B cell (primary cell): ENCODE measurements around the gene MYCBP2.

Experiments
- EZH2 ChIP-seq: IDR thresholded peaks from 2 replicates; pipeline ENCODE4 v1.6.1; 2012; ENCODE audit warnings: borderline replicate concordance, low read depth, mild to moderate bottlenecking, moderate library complexity, low read length; ENCODE audit not compliant: insufficient read depth, poor library complexity, severe bottlenecking
- TF ChIP-seq, protein P1 (sequence below): fragments of 200-600 bp; IDR thresholded peaks from one replicate; pipeline ENCODE4 v1.8.0; 2022; ENCODE audit warnings: antibody characterized with exemption, mild to moderate bottlenecking

DNA sequence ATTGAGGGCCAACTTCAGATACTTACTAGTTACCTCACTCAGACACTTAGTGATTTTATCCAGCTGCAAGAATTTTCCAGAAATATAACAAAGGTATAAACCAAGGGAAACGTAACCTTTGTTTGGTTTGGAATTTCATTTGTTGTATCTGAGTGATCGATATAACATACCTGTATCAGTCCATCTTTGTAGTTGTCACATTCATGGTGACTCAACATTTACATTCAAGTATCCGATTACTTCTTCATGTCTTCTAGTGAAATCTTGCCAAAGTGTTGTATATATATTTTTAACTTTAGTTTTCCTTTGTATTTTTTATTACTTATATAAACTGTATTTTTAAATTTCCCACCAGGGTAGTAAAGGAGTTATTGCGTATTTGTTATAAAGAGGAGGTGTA, 16.9 kb upstream of the MYCBP2 start:
- TF ChIP-seq, protein P1, sequence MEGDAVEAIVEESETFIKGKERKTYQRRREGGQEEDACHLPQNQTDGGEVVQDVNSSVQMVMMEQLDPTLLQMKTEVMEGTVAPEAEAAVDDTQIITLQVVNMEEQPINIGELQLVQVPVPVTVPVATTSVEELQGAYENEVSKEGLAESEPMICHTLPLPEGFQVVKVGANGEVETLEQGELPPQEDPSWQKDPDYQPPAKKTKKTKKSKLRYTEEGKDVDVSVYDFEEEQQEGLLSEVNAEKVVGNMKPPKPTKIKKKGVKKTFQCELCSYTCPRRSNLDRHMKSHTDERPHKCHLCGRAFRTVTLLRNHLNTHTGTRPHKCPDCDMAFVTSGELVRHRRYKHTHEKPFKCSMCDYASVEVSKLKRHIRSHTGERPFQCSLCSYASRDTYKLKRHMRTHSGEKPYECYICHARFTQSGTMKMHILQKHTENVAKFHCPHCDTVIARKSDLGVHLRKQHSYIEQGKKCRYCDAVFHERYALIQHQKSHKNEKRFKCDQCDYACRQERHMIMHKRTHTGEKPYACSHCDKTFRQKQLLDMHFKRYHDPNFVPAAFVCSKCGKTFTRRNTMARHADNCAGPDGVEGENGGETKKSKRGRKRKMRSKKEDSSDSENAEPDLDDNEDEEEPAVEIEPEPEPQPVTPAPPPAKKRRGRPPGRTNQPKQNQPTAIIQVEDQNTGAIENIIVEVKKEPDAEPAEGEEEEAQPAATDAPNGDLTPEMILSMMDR = no peak
- TF ChIP-seq EZH2 = no peak
